HTERT RPE-1 (cell line): ENCODE results near the gene NLRP13.

Source experiments
- in situ Hi-C: fragments of 300-500 bp; cut with MboI; formaldehyde crosslinking; loops from 4 replicates; pipeline ENCODE4 v1.14.3; 2020; ENCODE audit warnings: low sequenced_read_pairs

NLRP13 gene

DNA sequence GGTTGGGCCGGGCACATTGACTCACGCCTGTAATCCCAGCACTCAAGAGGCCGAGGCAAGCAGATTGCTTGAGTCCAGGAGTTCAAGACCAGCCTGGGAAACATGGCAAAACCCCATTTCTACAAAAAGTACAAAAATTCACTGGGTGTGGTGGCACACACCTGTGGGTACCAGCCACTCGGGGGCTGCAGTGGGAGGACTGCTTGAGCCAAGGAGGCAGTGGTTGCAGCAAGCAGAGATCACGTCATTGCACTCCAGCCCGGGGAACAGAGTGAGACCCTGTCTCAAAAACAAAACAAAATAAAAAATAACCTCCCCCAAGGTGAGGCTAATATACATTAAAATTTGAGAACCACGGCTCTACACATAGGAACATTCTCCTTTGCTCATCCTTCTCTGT lies 24.9 kb downstream of the NLRP13 start:
- in situ Hi-C loops: no loop called here

DNA sequence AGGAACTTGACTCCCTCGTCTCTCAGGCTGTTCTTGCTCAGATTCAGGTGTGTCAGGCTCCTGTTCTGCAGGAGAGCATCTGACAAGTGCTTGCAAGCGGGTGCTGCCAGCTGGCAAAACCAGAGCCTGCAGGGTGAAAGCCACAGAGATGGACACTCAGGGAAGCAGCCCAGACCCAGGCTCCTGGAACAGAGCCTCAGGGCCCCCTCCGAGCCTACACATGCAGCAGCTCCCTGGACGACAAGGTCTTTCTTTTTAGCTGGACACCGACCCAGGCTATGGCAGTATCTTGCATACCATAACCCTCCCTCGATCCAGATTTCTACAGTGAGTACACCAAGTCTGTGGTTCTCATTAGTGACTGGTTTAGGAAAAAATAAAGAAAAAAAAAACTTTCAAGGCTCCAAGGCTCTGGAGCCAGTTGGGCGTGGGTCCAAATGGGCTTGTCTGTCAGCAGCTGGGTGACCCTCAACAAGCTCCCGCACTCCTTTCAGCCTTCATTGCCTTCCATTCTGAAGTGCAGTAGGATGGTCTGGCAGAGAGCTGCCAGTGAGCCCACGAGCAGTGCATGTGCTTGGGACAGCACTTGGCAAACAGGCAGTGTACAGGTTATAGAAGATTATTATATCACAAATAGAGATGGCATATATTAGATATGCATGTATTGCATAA lies 29.9 kb downstream of the NLRP13 start:
- in situ Hi-C loops: no loop called here

DNA sequence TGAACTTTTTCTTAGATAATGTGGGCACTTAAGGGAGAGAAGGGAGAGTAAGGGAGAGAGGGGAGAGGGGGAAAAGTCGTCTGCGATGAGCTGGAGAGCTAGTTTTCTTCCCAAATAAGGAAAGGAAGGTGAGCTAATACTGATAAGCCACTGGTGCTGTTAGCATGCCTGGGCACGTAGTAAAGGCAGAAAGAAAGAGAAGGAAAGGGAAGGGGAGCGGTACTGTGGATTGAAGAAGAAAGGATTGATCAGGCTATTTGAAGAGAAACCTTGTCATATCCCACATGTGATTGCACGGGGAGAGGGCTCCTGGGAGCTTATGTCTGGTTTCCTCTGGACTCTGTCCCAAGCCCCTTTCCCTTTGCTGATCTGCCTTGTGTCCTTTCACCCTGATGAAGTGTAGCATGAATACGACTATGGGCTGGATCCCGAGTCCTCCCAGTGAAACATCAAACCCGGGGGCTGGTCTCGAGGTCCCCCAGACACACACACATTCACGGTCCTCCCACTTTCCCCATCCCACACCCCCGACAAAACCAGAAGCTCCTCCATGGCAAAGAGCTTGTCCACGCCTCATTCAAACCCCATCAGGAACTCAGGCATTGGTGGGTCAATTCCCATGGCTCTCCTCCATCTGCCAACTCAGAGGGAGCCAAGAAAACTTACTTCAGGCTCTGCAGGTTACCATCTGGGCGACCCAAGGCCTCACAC lies 30.6 kb downstream of the NLRP13 start:
- in situ Hi-C loops: no loop called here

DNA sequence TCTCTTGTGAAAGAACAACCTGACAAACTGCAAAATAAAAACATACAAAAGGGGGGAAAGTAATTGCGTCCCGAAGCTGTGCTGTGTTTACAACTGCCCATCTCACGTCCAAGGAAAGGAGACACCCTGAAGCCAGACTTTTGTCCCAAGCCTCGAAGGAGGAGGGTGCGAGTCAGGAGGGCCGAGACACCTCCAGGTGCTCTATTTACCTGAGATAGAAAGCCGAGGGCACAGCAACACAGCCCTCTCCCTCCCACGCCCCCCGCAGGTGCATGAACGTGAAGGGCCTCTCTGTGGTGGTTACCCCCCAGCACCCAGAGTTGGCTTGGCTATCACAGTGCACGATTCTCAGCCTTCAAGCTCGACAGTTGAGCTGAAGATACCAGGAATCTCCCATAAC lies 33.2 kb downstream of the NLRP13 start:
- in situ Hi-C loops: no loop called here

DNA sequence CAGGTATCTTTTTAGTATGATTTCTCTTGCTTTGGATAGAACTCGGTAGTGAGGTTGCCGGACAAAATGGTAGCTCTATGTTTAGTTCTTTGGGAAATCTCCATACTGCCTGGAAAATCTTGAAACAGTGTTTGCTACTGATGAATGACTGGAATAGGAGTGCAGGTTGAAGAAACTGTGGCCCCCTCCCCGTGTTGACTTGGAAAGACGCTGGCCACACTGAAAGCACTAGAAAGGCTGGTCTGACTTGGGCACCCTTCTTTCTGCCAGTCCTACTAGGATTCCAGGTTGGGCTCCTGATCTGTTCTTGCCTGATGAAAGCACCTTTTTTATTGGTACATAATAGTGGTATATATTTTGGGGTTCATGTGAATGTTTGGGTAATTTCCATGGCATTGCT lies 49.5 kb downstream of the NLRP13 start:
- in situ Hi-C loops: no loop called here

DNA sequence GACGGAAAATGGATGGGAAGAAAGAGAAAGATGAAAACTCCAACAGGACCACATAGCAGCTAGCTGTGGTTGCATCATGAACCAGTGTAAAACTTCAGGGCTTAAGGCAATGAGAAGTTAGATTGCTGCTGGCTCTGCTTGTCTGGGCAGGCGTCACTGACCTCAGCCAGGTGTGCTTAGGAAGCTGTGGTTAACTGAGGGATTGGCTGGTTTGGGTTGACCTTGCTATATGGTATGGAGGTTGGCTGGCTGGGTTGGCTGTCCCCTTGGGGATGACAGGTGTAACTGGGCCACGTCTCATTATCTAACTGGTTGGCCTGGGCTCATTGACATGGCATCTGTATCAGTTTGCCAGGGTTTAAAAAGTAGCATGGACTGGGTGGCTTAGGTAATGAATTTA lies 54.9 kb downstream of the NLRP13 start:
- in situ Hi-C loops: no loop called here

DNA sequence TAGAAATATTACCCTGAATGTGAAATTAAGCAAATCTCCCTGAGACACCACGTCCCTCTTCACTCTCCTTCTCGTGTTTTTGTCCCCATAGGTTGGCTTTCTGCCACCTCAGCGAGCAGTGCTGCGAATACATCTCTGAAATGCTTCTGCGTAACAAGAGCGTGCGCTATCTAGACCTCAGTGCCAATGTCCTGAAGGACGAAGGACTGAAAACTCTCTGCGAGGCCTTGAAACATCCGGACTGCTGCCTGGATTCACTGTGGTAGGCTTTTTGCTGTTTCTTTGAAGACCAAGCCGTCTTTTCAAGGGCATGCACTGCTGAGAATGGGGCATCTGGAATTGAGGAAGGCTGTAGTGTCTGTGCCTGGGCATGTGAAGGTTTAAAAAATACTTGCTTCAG lies 61.4 kb downstream of the NLRP13 start:
- in situ Hi-C loops: no loop called here

DNA sequence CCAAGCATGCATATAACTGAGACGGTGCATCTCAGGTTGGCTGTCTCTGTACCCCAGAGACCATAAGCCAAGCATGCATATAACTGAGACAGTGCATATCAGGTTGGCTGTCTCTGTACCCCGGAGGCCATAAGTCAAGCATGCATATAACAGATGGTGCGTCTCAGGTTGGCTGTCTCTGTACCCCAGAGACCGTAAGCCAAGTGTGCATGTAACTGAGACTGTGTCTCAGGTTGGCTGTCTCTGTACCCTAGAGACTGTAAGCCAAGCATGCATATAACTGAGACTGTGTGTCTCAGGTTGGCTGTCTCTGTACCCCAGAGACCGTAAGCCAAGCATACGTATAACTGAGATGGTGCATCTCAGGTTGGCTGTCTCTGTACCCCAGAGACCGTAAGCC lies 65.0 kb downstream of the NLRP13 start:
- in situ Hi-C loops: no loop called here

DNA sequence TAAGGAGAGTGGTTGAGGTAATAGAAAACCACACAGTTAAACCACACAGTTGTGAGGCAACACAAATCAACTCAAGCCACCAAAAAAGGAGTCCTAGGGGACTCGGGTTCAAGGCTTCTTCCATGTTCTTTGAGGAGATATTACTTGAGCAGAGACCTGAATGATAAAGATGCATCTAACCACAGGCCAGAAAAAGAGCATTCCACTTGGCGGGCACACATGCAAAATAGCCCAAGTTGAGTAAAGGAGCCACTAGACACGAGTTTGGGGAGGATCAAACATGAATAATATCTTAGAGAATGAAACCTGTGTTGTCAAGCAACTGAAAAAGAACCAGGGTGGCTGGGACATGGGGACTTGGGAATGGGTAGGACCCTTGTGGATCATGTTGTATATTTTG lies 65.6 kb downstream of the NLRP13 start:
- in situ Hi-C loops: no loop called here

DNA sequence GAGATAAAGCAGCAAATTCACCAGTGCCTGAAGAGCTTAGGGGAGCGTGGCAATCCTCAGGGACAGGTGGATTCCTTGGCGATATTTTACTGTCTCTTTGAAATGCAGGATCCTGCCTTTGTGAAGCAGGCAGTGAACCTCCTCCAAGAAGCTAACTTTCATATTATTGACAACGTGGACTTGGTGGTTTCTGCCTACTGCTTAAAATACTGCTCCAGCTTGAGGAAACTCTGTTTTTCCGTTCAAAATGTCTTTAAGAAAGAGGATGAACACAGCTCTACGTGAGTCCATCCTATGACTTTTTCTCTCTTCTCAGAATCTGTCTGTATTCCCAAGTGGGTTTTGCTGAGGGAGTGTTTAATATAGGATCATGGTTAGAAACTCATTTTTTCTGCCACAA lies 73.2 kb downstream of the NLRP13 start:
- in situ Hi-C loops: no loop called here

DNA sequence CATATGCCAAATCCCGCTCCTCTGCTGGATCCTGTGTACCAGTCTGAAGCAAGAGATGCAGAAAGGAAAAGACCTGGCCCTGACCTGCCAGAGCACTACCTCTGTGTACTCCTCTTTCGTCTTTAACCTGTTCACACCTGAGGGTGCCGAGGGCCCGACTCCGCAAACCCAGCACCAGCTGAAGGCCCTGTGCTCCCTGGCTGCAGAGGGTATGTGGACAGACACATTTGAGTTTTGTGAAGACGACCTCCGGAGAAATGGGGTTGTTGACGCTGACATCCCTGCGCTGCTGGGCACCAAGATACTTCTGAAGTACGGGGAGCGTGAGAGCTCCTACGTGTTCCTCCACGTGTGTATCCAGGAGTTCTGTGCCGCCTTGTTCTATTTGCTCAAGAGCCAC lies 73.7 kb downstream of the NLRP13 start:
- in situ Hi-C loops: no loop called here

DNA sequence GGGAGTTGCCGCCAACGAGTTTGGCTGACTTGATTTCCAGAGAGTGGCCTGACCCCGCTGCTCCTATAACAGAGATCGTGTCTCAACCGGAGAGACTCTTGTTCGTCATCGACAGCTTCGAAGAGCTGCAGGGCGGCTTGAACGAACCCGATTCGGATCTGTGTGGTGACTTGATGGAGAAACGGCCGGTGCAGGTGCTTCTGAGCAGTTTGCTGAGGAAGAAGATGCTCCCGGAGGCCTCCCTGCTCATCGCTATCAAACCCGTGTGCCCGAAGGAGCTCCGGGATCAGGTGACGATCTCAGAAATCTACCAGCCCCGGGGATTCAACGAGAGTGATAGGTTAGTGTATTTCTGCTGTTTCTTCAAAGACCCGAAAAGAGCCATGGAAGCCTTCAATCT lies 74.2 kb downstream of the NLRP13 start:
- in situ Hi-C loops: no loop called here

DNA sequence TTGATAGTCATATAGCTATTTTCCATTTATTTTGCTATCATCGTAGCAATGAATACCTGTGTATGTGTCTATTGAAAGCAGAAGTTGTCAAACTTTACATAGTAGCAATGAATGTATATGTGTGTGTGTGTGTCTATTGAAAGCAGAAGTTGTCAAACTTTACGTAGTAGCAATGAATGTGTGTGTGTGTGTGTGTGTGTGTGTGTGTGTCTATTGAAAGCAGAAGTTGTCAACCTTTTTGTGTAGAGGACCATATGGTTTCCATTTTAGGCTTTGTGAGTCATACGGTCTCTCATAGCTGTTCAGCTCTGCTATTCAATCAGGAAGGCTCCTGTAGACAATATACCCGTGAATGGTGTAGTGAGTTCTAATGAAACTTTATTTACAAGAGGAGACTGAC lies 75.0 kb downstream of the NLRP13 start:
- in situ Hi-C loops: no loop called here

DNA sequence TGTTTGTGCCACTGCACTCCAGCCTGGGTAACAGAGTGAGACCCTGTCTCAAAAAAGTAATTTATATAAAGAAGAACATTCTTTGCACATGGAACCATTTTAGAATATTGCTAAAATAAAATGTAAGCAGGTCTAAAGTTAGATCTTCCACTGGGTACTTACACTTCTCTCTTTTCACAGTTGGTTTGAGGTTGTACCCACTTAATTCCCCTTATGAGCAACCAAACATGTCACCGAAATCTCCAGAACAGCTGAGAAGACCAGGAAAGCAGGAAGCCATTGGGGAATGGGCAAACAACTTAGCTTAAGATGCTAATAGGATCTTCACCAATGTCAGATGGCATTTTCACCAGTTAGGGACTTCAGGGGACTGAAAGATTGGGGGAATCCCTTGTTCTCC lies 77.0 kb downstream of the NLRP13 start:
- in situ Hi-C loops: no loop called here
